Measurements from ENCODE around the gene SWT1.
"Not testable (repeated sequence)": the region's sequence is repeated elsewhere in the genome, so short reads cannot be mapped to it uniquely, and the experiment has no call there.

Gene SWT1

GRCh38 chr1:185249563-185249962 lies 92.6 kb downstream of the SWT1 start:
- no peak for DNase-seq

- DNase-seq = no peak
Measured at GRCh38 chr1:185250063-185250462, 93.1 kb downstream of the SWT1 start.

DNA sequence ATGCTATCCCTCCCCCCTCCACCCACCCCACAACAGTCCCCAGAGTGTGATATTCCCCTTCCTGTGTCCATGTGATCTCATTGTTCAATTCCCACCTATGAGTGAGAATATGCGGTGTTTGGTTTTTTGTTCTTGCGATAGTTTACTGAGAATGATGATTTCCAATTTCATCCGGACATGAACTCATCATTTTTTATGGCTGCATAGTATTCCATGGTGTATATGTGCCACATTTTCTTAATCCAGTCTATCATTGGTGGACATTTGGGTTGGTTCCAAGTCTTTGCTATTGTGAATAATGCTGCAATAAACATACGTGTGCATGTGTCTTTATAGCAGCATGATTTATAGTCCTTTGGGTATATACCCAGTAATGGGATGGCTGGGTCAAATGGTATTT lies 95.0 kb downstream of the SWT1 start:
- not testable (repeated sequence) for DNase-seq

DNA sequence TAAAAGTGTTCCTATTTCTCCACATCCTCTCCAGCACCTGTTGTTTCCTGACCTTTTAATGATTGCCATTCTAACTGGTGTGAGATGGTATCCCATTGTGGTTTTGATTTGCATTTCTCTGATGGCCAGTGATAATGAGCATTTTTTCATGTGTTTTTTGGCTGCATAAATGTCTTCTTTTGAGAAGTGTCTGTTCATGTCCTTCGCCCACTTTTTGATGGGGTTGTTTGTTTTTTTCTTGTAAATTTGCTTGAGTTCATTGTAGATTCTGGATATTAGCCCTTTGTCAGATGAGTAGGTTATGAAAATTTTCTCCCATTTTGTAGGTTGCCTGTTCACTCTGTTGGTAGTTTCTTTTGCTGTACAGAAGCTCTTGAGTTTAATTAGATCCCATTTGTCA lies 95.4 kb downstream of the SWT1 start:
- DNase-seq = not testable (repeated sequence)

DNA sequence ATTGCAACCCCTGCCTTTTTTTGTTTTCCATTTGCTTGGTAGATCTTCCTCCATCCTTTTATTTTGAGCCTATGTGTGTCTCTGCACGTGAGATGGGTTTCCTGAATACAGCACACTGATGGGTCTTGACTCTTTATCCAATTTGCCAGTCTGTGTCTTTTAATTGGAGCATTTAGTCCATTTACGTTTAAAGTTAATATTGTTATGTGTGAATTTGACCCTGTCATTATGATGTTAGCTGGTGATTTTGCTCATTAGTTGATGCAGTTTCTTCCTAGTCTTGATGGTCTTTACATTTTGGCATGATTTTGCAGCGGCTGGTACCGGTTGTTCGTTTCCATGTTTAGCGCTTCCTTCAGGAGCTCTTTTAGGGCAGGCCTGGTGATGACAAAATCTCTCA lies 98.6 kb downstream of the SWT1 start:
- not testable (repeated sequence) for DNase-seq

DNA sequence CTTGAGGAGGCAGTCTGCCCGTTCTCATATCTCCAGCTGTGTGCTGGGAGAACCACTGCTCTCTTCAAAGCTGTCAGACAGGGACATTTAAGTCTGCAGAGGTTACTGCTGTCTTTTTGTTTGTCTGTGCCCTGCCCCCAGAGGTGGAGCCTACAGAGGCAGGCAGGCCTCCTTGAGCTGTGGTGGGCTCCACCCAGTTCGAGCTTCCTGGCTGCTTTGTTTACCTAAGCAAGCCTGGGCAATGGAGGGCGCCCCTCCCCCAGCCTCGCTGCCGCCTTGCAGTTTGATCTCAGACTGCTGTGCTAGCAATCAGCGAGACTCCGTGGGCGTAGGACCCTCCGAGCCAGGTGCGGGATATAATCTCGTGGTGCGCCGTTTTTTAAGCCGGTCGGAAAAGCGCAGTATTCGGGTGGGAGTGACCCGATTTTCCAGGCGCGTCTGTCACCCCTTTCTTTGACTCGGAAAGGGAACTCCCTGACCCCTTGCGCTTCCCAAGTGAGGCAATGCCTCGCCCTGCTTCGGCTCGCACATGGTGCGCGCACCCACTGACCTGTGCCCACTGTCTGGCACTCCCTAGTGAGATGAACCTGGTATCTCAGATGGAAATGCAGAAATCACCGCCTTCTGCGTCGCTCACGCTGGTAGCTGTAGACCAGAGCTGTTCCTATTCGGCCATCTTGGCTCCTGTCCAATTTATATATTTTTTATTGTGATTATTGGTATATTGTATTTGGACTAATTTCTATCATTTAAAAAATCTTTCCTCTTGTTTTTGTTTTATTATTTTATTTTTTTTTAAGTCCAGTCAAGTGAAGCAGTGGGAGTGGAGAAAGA lies 100.4 kb downstream of the SWT1 start:
- not testable (repeated sequence) for DNase-seq

- no peak for DNase-seq
Measured at GRCh38 chr1:185257950-185258208, 100.9 kb downstream of the SWT1 start.

GRCh38 chr1:185258676-185259075 lies 101.7 kb downstream of the SWT1 start:
- no peak for DNase-seq

DNA sequence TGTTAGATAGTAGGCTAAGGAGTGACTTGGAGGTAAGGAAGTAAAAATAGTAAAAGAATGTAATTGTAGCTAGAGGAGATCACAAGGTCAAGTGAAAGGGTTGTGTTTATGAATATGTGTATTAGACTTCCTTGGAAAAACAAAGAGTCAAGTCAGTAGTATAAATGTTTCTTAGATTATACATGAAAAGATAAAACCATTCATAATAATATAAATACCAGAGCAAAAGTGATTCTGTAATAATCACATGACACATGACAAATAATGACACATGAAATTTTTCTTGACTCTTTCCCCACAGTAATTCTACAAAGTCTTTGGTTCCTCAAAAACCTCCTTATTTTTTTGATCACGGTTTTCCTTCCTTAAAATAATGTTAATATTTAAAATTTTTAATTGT lies 103.6 kb downstream of the SWT1 start:
- no peak for DNase-seq

GRCh38 chr1:185262151-185262550 lies 105.2 kb downstream of the SWT1 start:
- no peak for DNase-seq

GRCh38 chr1:185263292-185263691 lies 106.3 kb downstream of the SWT1 start:
- no peak for DNase-seq

GRCh38 chr1:185263780-185264179 lies 106.8 kb downstream of the SWT1 start:
- no peak for DNase-seq

GRCh38 chr1:185265314-185265713 lies 108.3 kb downstream of the SWT1 start:
- no peak for DNase-seq

DNA sequence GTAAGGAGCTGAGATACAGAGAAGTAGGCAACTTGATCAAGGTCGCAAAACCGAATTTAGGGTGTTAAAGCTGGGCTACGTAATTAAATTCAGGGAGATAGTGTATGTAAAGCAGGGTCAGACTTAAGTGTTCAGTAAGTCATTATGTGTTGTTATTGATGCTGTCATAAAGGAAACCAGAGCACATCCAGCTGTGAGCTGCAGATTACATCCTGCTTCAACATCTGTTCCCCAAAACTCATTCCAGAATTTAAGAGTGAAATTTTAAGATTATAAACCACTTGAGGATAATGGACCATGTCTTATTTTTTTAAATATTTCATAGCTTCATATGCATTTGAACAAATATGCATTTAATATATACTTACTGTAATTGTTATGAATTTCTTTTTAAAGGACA lies 110.3 kb downstream of the SWT1 start:
- DNase-seq = no peak

DNA sequence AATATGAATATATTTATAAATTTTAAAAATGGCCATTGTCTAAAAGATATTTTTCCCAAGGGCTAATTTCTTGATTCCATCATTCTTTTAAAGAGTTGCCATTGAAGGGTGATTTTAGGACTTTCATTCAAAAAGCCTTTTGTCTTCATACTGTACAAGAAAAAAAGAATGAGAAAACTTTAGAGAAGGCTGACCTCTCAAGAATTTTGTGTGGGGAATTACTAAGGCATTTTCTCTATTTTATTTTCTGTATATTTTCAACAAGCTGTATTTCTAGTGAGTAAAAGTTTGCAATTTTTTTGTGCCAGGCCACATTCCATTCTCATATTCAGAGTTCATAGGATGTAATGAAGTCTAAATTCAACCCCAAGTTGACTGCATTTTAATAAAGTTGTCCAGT lies 110.7 kb downstream of the SWT1 start:
- no peak for DNase-seq

DNA sequence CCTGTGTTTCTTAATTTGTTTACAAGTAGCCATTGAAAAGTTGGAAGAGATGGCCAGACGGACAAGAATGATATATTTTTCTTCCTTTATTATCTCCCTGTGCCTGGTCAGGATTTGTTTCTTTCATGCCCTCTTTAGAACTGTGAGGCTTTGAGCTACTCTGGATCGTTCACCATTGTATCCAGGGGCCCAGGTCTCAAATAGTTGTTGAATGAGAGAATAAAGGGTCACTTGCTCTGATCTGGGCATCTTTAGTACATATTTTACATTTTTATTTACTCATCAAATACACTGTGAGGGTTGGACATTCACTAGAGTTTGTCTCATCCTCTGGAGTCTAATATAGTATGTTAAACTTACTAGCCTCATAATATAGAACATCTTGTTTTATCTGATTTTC lies 111.4 kb downstream of the SWT1 start:
- no peak for DNase-seq

DNA sequence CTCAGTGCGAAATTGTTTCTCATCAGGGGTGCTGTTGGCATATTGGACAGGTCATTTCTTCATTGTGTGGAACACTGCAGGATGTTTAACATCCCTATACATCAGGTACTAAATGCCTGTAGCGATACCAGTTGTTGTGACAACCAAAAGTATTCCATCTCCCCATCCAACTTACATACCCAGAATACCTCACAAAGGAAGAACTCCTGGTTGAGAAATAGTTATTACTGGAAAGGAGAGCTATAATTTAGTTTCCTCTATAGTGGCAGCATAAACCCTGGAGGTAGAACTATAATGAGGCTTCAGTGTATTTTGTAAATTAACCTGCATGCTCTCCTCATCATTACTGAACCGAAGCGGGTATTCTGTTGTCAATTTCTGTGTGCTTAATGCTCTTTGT lies 115.0 kb downstream of the SWT1 start:
- no peak for DNase-seq

GRCh38 chr1:185279571-185279970 lies 122.6 kb downstream of the SWT1 start:
- DNase-seq = no peak

GRCh38 chr1:185280589-185280988 lies 123.6 kb downstream of the SWT1 start:
- DNase-seq = no peak

GRCh38 chr1:185281245-185281644 lies 124.3 kb downstream of the SWT1 start:
- DNase-seq = no peak

- no peak for DNase-seq
Measured at GRCh38 chr1:185284116-185284515, 127.1 kb downstream of the SWT1 start.

DNA sequence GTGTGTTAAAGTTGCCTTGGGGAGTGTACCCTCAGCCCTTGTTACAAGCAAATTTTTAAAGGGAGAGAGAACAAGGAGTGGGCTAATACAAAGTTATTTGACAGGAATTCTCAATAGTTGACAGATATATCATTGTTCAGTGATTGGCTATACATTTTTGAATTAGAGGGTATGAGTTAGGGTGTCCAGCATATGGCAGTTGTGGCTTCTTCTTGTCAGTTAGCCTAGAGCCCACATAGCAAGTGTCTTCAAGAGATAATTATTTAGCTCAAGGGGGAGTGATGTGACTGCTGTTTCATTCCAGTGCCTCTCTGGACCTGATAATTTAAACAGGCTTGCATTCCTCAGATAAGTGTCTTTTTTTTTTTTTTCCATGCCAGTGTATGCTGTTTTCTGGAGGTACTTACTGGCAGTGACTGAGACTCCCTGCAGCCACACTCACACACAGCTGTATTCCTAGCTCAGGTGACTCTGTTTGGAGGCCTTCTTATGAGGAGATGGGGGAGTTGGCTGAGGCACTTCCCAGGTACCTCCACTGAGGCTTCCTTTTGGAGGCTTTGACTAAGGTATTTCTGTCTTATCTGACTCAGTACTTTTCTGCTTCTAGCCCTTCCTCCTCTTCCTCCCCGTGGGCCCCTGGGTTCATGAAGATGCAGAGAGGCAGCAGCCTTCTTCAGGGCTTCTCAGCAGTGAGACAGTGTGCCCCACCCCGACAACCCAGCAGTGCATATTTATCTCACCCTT lies 127.7 kb downstream of the SWT1 start:
- no peak for DNase-seq

DNA sequence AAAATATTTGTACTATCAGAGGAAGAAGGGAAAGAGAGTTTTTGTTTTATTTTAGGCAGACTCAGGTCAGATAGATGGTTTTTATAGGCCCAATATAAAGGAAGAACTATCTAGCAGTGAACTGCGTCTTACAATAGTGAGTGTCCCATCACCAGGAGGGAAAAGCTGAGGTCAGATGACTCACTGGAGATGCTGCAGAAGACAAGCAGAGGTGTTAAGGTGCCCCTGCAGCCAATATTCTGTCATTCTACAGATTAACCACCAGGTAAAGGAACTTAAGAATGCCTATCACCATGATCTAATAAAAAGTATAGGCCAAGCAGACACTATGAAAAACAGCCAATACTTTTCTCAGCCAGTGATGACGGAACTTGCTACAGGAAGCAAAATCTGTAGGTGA lies 130.5 kb downstream of the SWT1 start:
- DNase-seq = no peak
